ENCODE data around the gene NAA38. TPM values are rescaled to one million over a fixed set of nuclear protein-coding genes. Genes with fewer than 3 reads are reported as not detected.
A peak's percentile ranks its signal among the peaks of the same experiment; 100 is the strongest.

The NAA38 gene
- total RNA-seq, 4 donors from 2014 or later: 45.2 to 80.1 (median 74.8) TPM

DNA sequence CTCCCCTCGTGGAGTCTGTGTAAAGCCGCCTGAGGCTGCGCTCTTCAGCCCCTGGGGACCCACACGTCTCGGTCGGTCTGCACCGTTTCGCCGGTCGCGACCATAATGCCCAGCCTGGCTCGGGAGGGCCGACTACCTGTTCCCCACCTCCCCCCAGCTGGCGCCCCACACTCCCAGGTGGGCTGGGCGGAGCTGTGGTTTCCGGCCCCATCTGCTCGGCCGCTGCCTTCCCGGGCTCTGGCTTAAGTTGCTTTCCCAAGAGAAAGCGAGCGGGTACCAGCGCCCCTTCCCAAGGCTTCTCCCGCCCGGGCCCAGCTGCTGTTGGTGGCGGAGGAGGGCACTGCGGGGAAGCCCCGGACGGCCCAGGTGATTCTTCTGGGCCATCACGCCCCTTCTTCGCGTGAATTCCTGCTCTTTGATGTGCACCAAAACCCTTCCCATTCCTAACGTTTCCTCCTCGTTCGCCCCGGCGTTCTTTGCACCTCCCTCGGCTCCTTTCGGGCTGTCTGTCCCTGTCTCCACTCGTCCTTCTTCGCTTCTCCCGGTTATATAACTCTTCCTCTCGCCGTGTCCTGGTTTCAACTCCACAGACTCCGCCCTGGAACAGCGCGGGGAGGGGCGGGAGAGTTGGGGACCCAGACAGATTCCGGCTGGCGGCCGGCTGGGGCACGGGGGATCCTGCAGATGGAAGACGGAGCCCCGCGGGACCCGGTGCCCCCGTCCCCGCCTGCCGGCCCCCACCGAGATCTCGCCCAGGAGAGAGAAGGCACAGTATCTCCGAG is 21.4 kb downstream of the NAA38 start:
- intact Hi-C loops (cut with DNase I): no loop called here
- peak in 3 of 4 donors; percentile 9 to 70 (median 51) for TF ChIP-seq POLR2A (IDR thresholded peaks at IDR 0.05)
- TF ChIP-seq, protein P1, sequence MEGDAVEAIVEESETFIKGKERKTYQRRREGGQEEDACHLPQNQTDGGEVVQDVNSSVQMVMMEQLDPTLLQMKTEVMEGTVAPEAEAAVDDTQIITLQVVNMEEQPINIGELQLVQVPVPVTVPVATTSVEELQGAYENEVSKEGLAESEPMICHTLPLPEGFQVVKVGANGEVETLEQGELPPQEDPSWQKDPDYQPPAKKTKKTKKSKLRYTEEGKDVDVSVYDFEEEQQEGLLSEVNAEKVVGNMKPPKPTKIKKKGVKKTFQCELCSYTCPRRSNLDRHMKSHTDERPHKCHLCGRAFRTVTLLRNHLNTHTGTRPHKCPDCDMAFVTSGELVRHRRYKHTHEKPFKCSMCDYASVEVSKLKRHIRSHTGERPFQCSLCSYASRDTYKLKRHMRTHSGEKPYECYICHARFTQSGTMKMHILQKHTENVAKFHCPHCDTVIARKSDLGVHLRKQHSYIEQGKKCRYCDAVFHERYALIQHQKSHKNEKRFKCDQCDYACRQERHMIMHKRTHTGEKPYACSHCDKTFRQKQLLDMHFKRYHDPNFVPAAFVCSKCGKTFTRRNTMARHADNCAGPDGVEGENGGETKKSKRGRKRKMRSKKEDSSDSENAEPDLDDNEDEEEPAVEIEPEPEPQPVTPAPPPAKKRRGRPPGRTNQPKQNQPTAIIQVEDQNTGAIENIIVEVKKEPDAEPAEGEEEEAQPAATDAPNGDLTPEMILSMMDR (IDR thresholded peaks at IDR 0.05): peak in 1 of 6 experiments; percentile 4

DNA sequence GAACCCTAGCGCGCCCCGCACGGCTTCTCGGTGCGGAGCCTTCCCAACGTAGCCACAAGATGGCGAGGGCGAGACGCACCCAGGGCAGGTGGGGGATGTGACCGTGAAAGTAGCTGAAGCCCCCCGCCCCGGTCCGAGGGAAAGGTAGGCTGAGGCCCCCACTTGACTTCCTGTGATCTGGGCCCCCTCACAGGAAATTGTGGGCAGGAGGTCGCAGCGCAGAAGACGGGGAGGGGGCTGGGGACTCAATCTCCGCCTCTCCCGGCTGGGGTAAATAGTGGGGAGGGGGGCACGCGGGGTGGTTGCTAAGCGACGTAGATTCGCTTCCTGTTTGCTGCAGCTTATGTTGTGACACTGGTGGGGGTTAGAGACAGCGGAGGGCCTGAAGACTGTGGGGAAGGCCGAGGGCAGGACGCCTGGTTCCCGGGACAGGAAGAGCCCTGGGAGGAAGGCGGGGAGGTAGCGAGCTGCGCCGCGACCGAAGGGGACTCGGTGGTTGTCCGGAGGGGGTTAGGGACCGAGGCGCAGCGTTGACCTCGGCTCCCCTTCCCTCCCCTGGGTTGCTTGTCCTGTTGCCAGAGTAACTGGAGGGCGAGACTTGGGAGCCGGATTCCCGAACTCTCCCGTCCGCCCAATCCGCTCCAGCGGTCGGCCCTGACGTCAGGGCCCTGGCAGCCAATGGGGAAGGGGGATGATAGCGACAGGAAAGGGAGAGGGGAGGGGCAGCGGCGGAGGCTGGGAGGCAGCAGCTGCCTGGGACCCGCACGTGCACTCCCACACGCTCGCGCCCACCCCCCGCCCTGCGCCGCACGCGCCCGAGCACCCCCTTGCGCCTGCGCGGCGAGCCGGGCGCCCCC is 22.2 kb downstream of the NAA38 start:
- intact Hi-C loops (cut with DNase I): no loop called here
- DNase-seq: peak; percentile 67
- peak overlapping the region; percentile 67 to 82 (median 77) for H3K4me3 ChIP-seq
- H3K27ac ChIP-seq: peak overlapping the region; percentile 97 to 99 (median 98)
- no peaks in the 10 kb centered on the region for H3K9me3 ChIP-seq
- TF ChIP-seq, protein P1 (IDR thresholded peaks at IDR 0.05): peak; percentile 72 to 86 (median 80)
- peak in 3 of 4 donors; percentile 78 to 83 (median 82) for TF ChIP-seq POLR2A (IDR thresholded peaks at IDR 0.05)
- peaks cover 41 to 67% (median 41%) of the 10 kb centered on the region in 3 donors for H3K4me1 ChIP-seq
- H3K27me3 ChIP-seq: peaks cover 0 to 10% (median 0%) of the 10 kb centered on the region in 4 donors
- H3K36me3 ChIP-seq: no peaks in the 10 kb centered on the region
- WGBS, 2 donors: 1 to 2% methylated on average over 22 to 33 of the region's 69 CpGs

More for the DNA sequence above, 21.4 kb downstream of the NAA38 start:
- Histone ChIP-seq H3K4me3 (peak overlapping the region; percentile 67 to 82 (median 77)), H3K36me3 (peaks cover 0 to 8% (median 0%) of the 10 kb centered on the region in 3 donors), H3K4me1 (peaks cover 42 to 75% (median 50%) of the 10 kb centered on the region in 3 donors), H3K27ac (peak overlapping the region; percentile 97 to 99 (median 98)), H3K27me3 (peaks cover 0 to 4% (median 0%) of the 10 kb centered on the region in 4 donors), H3K9me3 (no peaks in the 10 kb centered on the region)
- no peak for DNase-seq
- WGBS, 2 donors: 0 to 1% methylated on average over 17 to 25 of the region's 61 CpGs

DNA sequence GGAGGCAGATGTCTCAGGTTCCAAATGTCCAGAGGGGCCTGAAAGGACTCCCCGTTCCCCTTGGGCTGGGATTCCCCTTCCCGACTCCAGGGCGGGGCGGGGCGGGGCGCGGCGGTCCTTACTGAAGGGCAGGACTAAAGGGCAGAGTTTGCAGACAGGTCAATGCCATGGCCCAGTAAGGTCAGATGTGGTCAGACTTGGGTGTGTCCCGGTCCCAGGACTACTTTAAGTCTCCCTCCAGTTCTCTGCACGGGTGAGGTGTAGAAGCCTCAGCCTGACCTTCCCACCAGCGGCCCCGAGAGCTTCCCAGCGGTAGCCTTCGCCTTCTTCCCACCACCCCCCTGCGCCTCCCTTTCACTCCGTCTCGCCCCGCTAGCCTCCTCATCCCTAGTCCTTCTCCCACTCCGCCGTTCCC is 22.8 kb downstream of the NAA38 start:
- intact Hi-C loops (cut with DNase I): no loop called here
- 0 to 2% methylated on average over 7 to 10 of the region's 20 CpGs for WGBS, 2 donors
- H3K4me3 ChIP-seq: peak overlapping the region; percentile 67 to 82 (median 77)
- TF ChIP-seq POLR2A (IDR thresholded peaks at IDR 0.05): no peak
- TF ChIP-seq, protein P1 (IDR thresholded peaks at IDR 0.05): no peak
- no peaks in the 10 kb centered on the region for H3K9me3 ChIP-seq
- H3K36me3 ChIP-seq: no peaks in the 10 kb centered on the region
- peaks cover 0 to 13% (median 0%) of the 10 kb centered on the region in 4 donors for H3K27me3 ChIP-seq
- DNase-seq: no peak
- H3K27ac ChIP-seq: peak overlapping the region; percentile 97 to 99 (median 98)
- peaks cover 35 to 60% (median 36%) of the 10 kb centered on the region in 3 donors for H3K4me1 ChIP-seq

DNA sequence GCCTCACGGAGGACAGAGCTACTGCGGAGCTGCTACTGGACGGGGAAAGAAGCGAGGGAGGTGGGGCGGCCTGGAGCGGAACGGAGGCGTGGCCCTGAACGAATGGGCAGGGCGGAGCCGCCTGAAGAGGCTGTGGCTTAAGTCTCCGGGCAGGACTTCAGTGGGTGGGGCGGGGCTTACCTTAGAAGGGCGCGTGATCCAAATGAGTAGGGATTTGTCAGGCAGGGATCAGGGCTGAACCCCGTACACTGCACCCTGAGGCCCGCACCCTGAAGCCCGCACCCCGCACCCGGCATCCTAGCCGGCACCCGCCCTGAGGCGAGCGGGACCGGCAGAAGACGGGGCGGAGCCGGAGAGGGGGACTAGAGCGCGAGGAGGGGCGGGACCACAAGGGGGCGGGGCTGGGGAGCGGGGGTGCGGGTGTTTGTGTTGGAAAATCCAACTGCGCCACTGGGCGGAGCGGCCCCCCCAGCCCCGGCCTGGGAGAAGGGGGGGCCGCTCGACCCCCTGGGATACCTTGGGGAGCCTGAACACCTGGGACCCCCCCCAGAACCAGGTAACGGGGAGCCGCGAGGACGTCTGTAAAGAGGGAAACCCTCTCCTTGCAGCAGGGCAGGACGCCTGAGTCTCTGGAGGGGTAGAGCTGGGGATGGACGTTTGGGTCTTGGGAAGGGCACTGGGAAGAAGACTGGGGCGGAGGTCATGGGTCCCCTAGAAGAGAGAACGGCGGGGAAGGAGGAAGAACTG is 23.4 kb downstream of the NAA38 start, which contains the start of gene KDM6B:
Gene KDM6B (plus strand): TSS at position 423 of the 747 bp plus-strand sequence. CDS start 11,338 bp downstream, outside the sequence.
- 0% methylated on average over 14 to 24 of the region's 49 CpGs for WGBS, 2 donors
- TF ChIP-seq, protein P1 (IDR thresholded peaks at IDR 0.05): peak in 3 of 6 experiments; percentile 17 to 28 (median 20)
- TF ChIP-seq POLR2A (IDR thresholded peaks at IDR 0.05): peak in 1 of 4 donors; percentile 55
- H3K9me3 ChIP-seq: no peaks in the 10 kb centered on the region
- intact Hi-C loops (cut with DNase I): no loop called here
- peak; percentile 75 for DNase-seq
- no peaks in the 10 kb centered on the region for H3K36me3 ChIP-seq
- H3K4me1 ChIP-seq: peaks cover 29 to 54% (median 30%) of the 10 kb centered on the region in 3 donors
- H3K4me3 ChIP-seq: peak within 1 kb of the TSS; percentile 67 to 82 (median 77)
- peaks cover 0 to 13% (median 0%) of the 10 kb centered on the region in 4 donors for H3K27me3 ChIP-seq
- peak within 1 kb of the TSS; percentile 97 to 99 (median 98) for H3K27ac ChIP-seq

Measured in esophagus squamous epithelium (tissue), 5 donors.